ENCODE measurements around the gene MUC4. TPM values are rescaled to one million over a fixed set of nuclear protein-coding genes. Genes with fewer than 3 reads are reported as not detected.

MUC4 gene
- total RNA-seq, 4 donors from 2014 or later: 0.19 to 3.0 (median 0.47) TPM; not detected in 1

DNA sequence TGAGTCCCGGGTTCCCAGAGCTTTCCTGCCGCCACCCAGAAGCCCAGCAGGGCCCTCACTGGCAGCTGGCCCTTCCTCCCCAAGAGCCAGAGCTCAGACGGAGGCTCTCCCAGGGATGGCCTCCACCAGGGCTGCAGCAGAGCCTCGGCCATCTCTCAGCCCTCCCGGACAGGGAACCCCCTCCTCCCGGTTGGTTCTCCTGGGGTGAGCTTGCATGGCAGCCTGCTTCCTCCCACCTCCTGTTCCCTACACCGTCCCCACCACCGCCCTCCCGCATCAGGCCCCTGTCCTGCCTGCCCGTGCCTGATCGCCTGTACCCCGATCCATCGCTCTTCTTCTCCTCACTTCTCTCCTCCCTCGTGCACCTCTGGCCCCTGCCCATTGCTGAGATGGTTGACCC, 24.1 kb upstream of the MUC4 start:
- ATAC-seq: no peak

DNA sequence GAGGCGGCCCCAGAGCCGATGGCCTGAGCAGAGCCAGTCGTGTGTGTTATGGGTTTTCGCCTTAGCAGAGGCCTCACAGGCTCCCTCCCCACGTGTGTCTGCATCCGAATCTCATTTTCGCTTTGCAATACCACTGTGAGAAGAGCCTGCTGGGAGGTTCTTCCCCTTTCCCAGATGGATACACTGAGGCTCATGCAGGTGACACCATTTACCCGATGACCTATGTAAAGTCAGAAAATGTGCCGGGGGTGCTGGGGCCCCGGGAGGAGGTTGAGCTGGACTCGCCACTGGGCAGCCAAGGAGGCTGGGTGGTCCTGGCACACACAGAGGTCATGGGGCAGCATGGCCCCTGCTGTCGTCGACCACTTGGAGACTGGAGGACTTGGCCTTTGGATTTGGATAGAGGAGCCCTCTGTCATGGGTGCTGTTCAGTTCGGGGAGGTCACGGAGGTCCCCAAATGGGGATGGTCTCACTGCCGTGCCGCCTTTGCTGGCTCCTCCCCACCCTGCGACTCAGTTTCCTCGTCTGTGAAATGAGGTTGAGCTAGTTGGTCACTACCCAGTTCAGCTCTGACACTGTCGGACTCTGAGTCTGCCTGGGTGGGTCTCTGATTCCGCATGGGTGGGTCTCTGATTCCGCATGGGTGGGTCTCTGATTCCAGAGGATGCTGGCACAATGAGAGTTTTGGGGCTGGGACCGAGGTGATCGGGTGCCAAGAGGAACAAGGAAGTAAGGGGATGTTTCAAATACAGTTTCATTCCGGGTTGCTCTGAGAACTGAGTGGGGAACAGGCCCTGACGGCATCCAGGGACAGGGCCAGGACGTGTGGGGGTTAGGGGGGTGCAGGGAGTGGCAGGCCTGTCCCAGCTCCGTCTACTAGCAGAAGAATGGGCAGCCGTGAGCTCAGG, 23.2 kb upstream of the MUC4 start:
- WGBS, 2 donors (ENCODE audit: low coverage in 1 of 2): 74 to 90% methylated on average over 4 to 8 of the region's 29 CpGs
- no peak for ATAC-seq
- no peaks in the 10 kb centered on the region for H3K4me1 ChIP-seq

More for the DNA sequence above, 24.1 kb upstream of the MUC4 start:
- H3K4me3 ChIP-seq: no peak overlapping the region
- H3K27ac ChIP-seq: no peak overlapping the region
- no peak for TF ChIP-seq POLR2AphosphoS5 (IDR thresholded peaks at IDR 0.05)
- no peak for TF ChIP-seq EP300 (IDR thresholded peaks at IDR 0.05)
- TF ChIP-seq, protein P1, sequence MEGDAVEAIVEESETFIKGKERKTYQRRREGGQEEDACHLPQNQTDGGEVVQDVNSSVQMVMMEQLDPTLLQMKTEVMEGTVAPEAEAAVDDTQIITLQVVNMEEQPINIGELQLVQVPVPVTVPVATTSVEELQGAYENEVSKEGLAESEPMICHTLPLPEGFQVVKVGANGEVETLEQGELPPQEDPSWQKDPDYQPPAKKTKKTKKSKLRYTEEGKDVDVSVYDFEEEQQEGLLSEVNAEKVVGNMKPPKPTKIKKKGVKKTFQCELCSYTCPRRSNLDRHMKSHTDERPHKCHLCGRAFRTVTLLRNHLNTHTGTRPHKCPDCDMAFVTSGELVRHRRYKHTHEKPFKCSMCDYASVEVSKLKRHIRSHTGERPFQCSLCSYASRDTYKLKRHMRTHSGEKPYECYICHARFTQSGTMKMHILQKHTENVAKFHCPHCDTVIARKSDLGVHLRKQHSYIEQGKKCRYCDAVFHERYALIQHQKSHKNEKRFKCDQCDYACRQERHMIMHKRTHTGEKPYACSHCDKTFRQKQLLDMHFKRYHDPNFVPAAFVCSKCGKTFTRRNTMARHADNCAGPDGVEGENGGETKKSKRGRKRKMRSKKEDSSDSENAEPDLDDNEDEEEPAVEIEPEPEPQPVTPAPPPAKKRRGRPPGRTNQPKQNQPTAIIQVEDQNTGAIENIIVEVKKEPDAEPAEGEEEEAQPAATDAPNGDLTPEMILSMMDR (IDR thresholded peaks at IDR 0.05): no peak
- no peak for TF ChIP-seq POLR2A (IDR thresholded peaks at IDR 0.05)
- H3K4me1 ChIP-seq: no peaks in the 10 kb centered on the region
- WGBS, 2 donors (ENCODE audit: low coverage in 1 of 2): 96% methylated on average over 4 to 9 of the region's 14 CpGs
- H3K36me3 ChIP-seq: no peaks in the 10 kb centered on the region
- H3K9me3 ChIP-seq: no peaks in the 10 kb centered on the region
- peaks cover 19% of the 10 kb centered on the region for H3K27me3 ChIP-seq

DNA sequence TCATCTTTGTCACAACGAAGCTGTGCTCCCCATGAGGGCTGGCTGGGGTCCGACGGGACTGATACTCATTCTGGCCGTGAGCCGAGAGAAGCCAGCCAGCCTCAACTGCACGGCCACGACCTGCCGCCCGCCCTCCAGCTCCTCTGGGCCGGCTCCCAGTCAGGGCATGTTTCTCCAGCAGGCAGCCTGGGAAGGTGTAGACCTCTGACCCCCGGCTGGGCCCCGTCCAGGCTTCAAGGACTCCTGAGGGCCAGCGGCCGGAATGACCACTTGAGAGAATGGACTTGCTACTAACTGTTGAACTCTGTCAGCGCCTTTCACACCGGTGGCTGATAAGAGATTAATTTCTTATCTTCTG, 18.1 kb upstream of the MUC4 start:
- TF ChIP-seq EP300 (IDR thresholded peaks at IDR 0.05) (no peak), POLR2AphosphoS5 (IDR thresholded peaks at IDR 0.05) (no peak), POLR2A (IDR thresholded peaks at IDR 0.05) (no peak)
- TF ChIP-seq, protein P1 (IDR thresholded peaks at IDR 0.05): no peak
- H3K27me3 ChIP-seq: peaks cover 5% of the 10 kb centered on the region
- no peaks in the 10 kb centered on the region for H3K36me3 ChIP-seq
- H3K27ac ChIP-seq: no peak overlapping the region
- H3K4me1 ChIP-seq: no peaks in the 10 kb centered on the region
- H3K9me3 ChIP-seq: no peaks in the 10 kb centered on the region
- ATAC-seq: no peak
- no peak overlapping the region for H3K4me3 ChIP-seq
- WGBS, 2 donors (ENCODE audit: low coverage in 1 of 2): 70% methylated on average over 4 of the region's 16 CpGs; no CpG with 5 or more reads in 1 of the 2 donors

More for the DNA sequence above, 23.2 kb upstream of the MUC4 start:
- Histone ChIP-seq H3K27me3 (peaks cover 19% of the 10 kb centered on the region), H3K9me3 (no peaks in the 10 kb centered on the region), H3K36me3 (no peaks in the 10 kb centered on the region), H3K27ac (no peak overlapping the region), H3K4me3 (no peak overlapping the region)
- TF ChIP-seq, protein P1 (IDR thresholded peaks at IDR 0.05): no peak
- TF ChIP-seq POLR2AphosphoS5 (IDR thresholded peaks at IDR 0.05): no peak
- TF ChIP-seq POLR2A (IDR thresholded peaks at IDR 0.05): no peak

DNA sequence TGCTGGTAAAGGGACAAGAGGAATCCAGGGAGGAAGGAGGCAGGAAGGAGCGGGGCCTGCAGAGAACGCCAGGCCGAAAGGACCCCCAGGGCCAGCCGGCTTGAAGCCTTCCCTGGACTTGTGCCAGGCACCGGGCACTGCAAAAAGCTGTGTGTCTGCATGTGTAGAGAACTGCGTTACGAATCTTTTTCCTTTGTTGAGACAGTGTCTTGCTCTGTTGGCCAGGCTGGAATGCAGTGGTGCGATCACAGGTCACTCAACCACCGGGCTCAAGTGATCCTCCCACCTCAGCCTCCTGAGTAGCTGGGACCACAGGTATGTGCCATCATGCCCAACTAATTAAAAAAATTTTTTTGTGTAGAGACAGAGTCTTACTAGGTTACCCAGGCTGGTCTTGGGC, 17.0 kb upstream of the MUC4 start:
- H3K4me1 ChIP-seq: no peaks in the 10 kb centered on the region
- H3K9me3 ChIP-seq: no peaks in the 10 kb centered on the region
- TF ChIP-seq POLR2AphosphoS5 (IDR thresholded peaks at IDR 0.05) (no peak), POLR2A (IDR thresholded peaks at IDR 0.05) (no peak), EP300 (IDR thresholded peaks at IDR 0.05) (no peak)
- TF ChIP-seq, protein P1 (IDR thresholded peaks at IDR 0.05): no peak
- H3K27me3 ChIP-seq: peaks cover 8% of the 10 kb centered on the region
- ATAC-seq: no peak
- no peak overlapping the region for H3K4me3 ChIP-seq
- H3K36me3 ChIP-seq: no peaks in the 10 kb centered on the region
- 79 to 81% methylated on average over 5 of the region's 9 CpGs for WGBS, 2 donors (ENCODE audit: low coverage in 1 of 2)
- H3K27ac ChIP-seq: no peak overlapping the region

All from gastroesophageal sphincter (tissue), 4 donors.